HFFc6 (cell line): Measurements from ENCODE around the gene UBASH3B. TPM values are rescaled to one million over a fixed set of nuclear protein-coding genes. Genes with fewer than 3 reads are reported as not detected.
A peak's percentile ranks its signal among the peaks of the same experiment; 100 is the strongest.

Experiments used
- DNase-seq: peaks from one replicate; pipeline ENCODE4 v3.0.0-alpha.2; 2018
- H3K27ac Mint-ChIP-seq: 2 replicates; pipeline ENCODE4 v1.8.0; 2020; ENCODE audit warnings: mild to moderate bottlenecking, mixed read lengths
- H3K27me3 Mint-ChIP-seq: 2 replicates; pipeline ENCODE4 v1.8.0; 2021; ENCODE audit warnings: mild to moderate bottlenecking, moderate library complexity, mixed read lengths; ENCODE audit not compliant: insufficient read depth
- H3K36me3 Mint-ChIP-seq: 2 replicates; pipeline ENCODE4 v1.8.0; 2021; ENCODE audit warnings: low read depth, mixed read lengths
- H3K4me1 Mint-ChIP-seq: 2 replicates; pipeline ENCODE4 v1.8.0; 2020; ENCODE audit warnings: low read depth, mixed read lengths
- H3K4me3 Mint-ChIP-seq: 2 replicates; pipeline ENCODE4 v1.8.0; 2020; ENCODE audit warnings: mild to moderate bottlenecking, moderate library complexity, mixed read lengths
- H3K9me3 Mint-ChIP-seq: 2 replicates; pipeline ENCODE4 v1.8.0; 2020; ENCODE audit warnings: mild to moderate bottlenecking, mixed read lengths
- total RNA-seq, 6 experiments: library from RNA; stranded (reverse); fragmentation: NEBNext Ultra II Directional; extraction: Animal tissue kit (Norgen Biotek cat#: 25700); gene quantifications; 2 replicates in 1 of 6; 3 replicates in 5 of 6; pipeline ENCODE4 v1.2.3, GENCODE V29; 2021
- TF ChIP-seq, protein P1 (sequence below): fragments of 200-600 bp; sonication (generic); IDR thresholded peaks from 2 replicates; pipeline ENCODE4 v1.5.0; 2021; ENCODE audit warnings: antibody characterized with exemption, mild to moderate bottlenecking

Gene UBASH3B
- total RNA-seq, 6 experiments from 2014 or later: 44.6 to 60.4 (median 52.9) TPM

GRCh38 chr11:122681070-122681469, 25.5 kb downstream of the UBASH3B start:
- Mint-ChIP-seq H3K27ac (peak overlapping the region; percentile 19; the same call in 1 of the 2 replicates), H3K27me3 (peaks cover 2% of the 10 kb centered on the region), H3K4me1 (peaks cover 37% of the 10 kb centered on the region), H3K36me3 (peaks cover 8% of the 10 kb centered on the region), H3K4me3 (no peak overlapping the region), H3K9me3 (no peaks in the 10 kb centered on the region)
- TF ChIP-seq, protein P1, sequence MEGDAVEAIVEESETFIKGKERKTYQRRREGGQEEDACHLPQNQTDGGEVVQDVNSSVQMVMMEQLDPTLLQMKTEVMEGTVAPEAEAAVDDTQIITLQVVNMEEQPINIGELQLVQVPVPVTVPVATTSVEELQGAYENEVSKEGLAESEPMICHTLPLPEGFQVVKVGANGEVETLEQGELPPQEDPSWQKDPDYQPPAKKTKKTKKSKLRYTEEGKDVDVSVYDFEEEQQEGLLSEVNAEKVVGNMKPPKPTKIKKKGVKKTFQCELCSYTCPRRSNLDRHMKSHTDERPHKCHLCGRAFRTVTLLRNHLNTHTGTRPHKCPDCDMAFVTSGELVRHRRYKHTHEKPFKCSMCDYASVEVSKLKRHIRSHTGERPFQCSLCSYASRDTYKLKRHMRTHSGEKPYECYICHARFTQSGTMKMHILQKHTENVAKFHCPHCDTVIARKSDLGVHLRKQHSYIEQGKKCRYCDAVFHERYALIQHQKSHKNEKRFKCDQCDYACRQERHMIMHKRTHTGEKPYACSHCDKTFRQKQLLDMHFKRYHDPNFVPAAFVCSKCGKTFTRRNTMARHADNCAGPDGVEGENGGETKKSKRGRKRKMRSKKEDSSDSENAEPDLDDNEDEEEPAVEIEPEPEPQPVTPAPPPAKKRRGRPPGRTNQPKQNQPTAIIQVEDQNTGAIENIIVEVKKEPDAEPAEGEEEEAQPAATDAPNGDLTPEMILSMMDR: no peak
- DNase-seq: no peak

GRCh38 chr11:122681735-122682134, 26.2 kb downstream of the UBASH3B start:
- 0 out of 2 replicates have a peak overlapping the region, but pooled peaks have one; percentile 19 for H3K27ac Mint-ChIP-seq
- no peaks in the 10 kb centered on the region for H3K9me3 Mint-ChIP-seq
- TF ChIP-seq, protein P1: no peak
- H3K4me3 Mint-ChIP-seq: no peak overlapping the region
- no peak for DNase-seq
- H3K4me1 Mint-ChIP-seq: peaks cover 41% of the 10 kb centered on the region
- H3K36me3 Mint-ChIP-seq: peaks cover 14% of the 10 kb centered on the region
- peaks cover 2% of the 10 kb centered on the region; the same call in 1 of the 2 replicates for H3K27me3 Mint-ChIP-seq

DNA sequence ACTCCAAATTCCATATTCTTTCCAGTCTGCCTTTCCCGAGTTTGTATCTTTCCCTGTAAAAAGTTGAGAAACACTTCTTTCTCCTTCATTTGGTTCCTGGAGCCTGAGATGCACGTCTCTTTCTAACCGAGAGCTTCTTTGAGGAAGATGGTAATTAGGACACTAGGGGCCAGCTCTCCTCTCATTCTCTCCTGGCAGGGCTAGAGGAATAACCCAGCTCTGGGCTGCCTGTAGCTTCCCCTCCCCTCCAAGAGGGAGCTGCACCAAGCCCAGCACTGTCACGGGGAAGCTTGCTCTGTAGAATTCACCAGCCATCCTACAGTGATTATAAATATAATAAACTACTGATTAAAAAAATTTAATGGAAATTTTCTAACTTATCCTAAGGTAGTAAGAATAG, 26.9 kb downstream of the UBASH3B start:
- H3K27ac Mint-ChIP-seq: no peak overlapping the region
- DNase-seq: no peak
- H3K9me3 Mint-ChIP-seq: no peaks in the 10 kb centered on the region

GRCh38 chr11:122685041-122685440, 29.5 kb downstream of the UBASH3B start:
- H3K27me3 Mint-ChIP-seq: peaks cover 2% of the 10 kb centered on the region; the same call in 1 of the 2 replicates
- H3K9me3 Mint-ChIP-seq: no peaks in the 10 kb centered on the region
- no peak overlapping the region for H3K27ac Mint-ChIP-seq
- TF ChIP-seq, protein P1: no peak
- H3K36me3 Mint-ChIP-seq: peaks cover 20% of the 10 kb centered on the region
- peaks cover 48% of the 10 kb centered on the region for H3K4me1 Mint-ChIP-seq
- no peak for DNase-seq
- H3K4me3 Mint-ChIP-seq: no peak overlapping the region

More for the DNA sequence above, 26.9 kb downstream of the UBASH3B start:
- peaks cover 2% of the 10 kb centered on the region; the same call in 1 of the 2 replicates for H3K27me3 Mint-ChIP-seq
- H3K4me1 Mint-ChIP-seq: peaks cover 46% of the 10 kb centered on the region
- no peak overlapping the region for H3K4me3 Mint-ChIP-seq
- TF ChIP-seq, protein P1: no peak
- peaks cover 18% of the 10 kb centered on the region for H3K36me3 Mint-ChIP-seq

DNA sequence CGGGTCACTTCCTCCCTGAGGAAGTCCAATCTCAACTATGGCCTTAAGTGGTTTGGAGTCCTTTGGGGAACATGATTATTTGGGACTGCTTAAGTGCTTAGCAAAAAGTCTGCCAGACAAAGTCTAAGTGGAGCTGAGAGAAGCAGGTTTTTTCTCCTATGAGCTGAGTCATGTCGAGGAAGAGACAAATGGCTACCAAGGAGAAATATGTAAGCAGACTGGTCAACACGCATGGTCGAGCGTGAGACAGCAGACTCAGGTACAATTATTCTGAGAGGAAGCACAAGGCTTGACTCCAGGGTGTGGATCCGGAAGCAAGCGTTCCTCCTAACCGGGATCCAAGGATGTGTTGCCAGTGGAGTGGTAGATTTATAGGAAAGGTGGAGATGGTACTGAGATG, 30.6 kb downstream of the UBASH3B start:
- Mint-ChIP-seq H3K9me3 (no peaks in the 10 kb centered on the region), H3K4me3 (no peak overlapping the region), H3K4me1 (peaks cover 49% of the 10 kb centered on the region), H3K36me3 (peaks cover 20% of the 10 kb centered on the region), H3K27me3 (peaks cover 2% of the 10 kb centered on the region; the same call in 1 of the 2 replicates), H3K27ac (peak overlapping the region; percentile 29)
- no peak for DNase-seq
- TF ChIP-seq, protein P1: no peak
